ENCODE results near the gene CPNE4. TPM values are rescaled to one million over a fixed set of nuclear protein-coding genes. Genes with fewer than 3 reads are reported as not detected.

Gene CPNE4
- total RNA-seq, 1 experiment from 2014 or later, result 5.7 TPM

DNA sequence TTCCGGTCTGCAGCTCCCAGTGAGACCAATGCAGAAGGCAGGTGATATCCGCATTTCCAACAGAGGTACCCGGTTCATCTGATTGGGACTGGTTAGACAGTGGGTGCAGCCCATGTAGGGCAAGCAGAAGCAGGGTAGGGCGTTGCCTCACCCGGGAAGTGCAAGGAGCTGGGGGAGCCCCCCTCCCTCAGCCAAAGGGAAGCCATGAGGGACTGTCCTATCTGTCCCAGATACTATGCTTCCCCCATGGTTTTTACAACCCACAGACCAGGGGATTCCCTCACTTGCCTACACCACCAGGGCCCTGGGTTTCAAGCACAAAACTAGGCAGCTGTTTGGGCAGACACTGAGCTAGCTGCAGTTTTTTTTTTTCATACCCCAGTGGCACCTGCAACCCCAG lies 71.8 kb downstream of the CPNE4 start:
- intact Hi-C loops (cut with micrococcal nuclease; ENCODE audit: unreplicated experiment), result no loop called here
- CTCF ChIA-PET, result no interaction called here
- Histone ChIP-seq H3K4me3 (ENCODE audit: low read depth, low read length, poor library complexity, severe bottlenecking) (no peak overlapping the region), H3K36me3 (ENCODE audit: insufficient read depth, low read length, poor library complexity, severe bottlenecking) (no peaks in the 10 kb centered on the region), H3K27me3 (replicated peaks; ENCODE audit: insufficient read depth, low read depth, low read length, poor library complexity) (no peaks in the 10 kb centered on the region), H3K27ac (ENCODE audit: low read depth, low read length, poor library complexity, severe bottlenecking) (no peak overlapping the region), H3K4me1 (ENCODE audit: insufficient read depth, low read length, poor library complexity, severe bottlenecking) (no peaks in the 10 kb centered on the region), H3K9me3 (ENCODE audit: low read depth, low read length, poor library complexity, severe bottlenecking) (no peaks in the 10 kb centered on the region)
- no peak for TF ChIP-seq EZH2 (IDR thresholded peaks at IDR 0.05; ENCODE audit: borderline replicate concordance, low read depth, low read length, poor library complexity, severe bottlenecking)
- TF ChIP-seq, protein P1, sequence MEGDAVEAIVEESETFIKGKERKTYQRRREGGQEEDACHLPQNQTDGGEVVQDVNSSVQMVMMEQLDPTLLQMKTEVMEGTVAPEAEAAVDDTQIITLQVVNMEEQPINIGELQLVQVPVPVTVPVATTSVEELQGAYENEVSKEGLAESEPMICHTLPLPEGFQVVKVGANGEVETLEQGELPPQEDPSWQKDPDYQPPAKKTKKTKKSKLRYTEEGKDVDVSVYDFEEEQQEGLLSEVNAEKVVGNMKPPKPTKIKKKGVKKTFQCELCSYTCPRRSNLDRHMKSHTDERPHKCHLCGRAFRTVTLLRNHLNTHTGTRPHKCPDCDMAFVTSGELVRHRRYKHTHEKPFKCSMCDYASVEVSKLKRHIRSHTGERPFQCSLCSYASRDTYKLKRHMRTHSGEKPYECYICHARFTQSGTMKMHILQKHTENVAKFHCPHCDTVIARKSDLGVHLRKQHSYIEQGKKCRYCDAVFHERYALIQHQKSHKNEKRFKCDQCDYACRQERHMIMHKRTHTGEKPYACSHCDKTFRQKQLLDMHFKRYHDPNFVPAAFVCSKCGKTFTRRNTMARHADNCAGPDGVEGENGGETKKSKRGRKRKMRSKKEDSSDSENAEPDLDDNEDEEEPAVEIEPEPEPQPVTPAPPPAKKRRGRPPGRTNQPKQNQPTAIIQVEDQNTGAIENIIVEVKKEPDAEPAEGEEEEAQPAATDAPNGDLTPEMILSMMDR (conservative IDR thresholded peaks at IDR 0.05; ENCODE audit: low read depth, low read length), result no peak
- no peak for DNase-seq (ENCODE audit: low spot score)
- POLR2A ChIA-PET (ENCODE audit: low non-redundant PET), result no interaction called here
- BruUV-seq (replicated peaks), result no TSS peak

DNA sequence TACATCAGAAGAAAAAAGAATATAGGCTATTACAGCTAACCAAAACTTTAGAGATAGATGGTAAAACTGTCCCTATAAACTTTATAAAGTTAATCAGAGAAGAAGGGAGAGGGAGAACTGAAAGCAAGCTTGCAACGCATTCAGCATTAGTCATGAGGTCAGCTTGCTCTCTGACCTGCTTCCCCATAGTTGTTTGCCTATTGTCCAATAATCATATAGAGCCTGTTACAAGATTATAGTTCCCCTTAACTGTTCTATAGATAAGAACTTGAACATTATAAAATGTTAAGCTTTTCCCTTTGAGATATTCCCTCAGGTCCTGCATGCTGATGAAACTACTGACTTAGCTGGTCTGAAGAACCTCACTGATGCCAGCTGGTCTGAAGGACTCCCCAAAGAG lies 74.5 kb downstream of the CPNE4 start:
- H3K4me1 ChIP-seq (ENCODE audit: insufficient read depth, low read length, poor library complexity, severe bottlenecking), result no peaks in the 10 kb centered on the region
- no peaks in the 10 kb centered on the region for H3K27me3 ChIP-seq (replicated peaks; ENCODE audit: insufficient read depth, low read depth, low read length, poor library complexity)
- BruUV-seq (replicated peaks), result no TSS peak
- DNase-seq (ENCODE audit: low spot score), result no peak
- CTCF ChIA-PET, result no interaction called here
- no peak for TF ChIP-seq EZH2 (IDR thresholded peaks at IDR 0.05; ENCODE audit: borderline replicate concordance, low read depth, low read length, poor library complexity, severe bottlenecking)
- TF ChIP-seq, protein P1 (conservative IDR thresholded peaks at IDR 0.05; ENCODE audit: low read depth, low read length), result no peak
- no peaks in the 10 kb centered on the region for H3K9me3 ChIP-seq (ENCODE audit: low read depth, low read length, poor library complexity, severe bottlenecking)
- POLR2A ChIA-PET (ENCODE audit: low non-redundant PET), result no interaction called here
- no peak overlapping the region for H3K27ac ChIP-seq (ENCODE audit: low read depth, low read length, poor library complexity, severe bottlenecking)
- intact Hi-C loops (cut with micrococcal nuclease; ENCODE audit: unreplicated experiment), result no loop called here
- no peaks in the 10 kb centered on the region for H3K36me3 ChIP-seq (ENCODE audit: insufficient read depth, low read length, poor library complexity, severe bottlenecking)
- no peak overlapping the region for H3K4me3 ChIP-seq (ENCODE audit: low read depth, low read length, poor library complexity, severe bottlenecking)

DNA sequence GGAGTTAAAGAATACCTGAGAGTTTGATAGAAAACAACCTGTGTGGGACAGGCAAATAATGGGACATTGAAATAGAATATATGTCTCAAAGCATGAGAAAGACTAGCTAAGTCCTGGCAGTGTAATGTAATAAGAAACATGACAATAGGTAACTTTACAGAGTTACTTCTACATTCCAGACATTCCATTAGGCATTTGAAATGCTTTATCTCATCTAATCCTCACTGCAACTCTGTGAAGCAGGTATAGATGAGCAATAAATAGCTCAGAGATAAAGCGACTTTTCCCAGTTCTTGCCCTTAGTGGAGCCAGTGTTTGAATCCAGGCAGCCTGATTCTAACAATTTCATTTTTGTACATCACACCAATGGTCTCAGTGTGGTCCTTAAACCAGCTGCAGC lies 76.8 kb downstream of the CPNE4 start:
- intact Hi-C loops (cut with micrococcal nuclease; ENCODE audit: unreplicated experiment), result no loop called here
- no peaks in the 10 kb centered on the region for H3K27me3 ChIP-seq (replicated peaks; ENCODE audit: insufficient read depth, low read depth, low read length, poor library complexity)
- H3K36me3 ChIP-seq (ENCODE audit: insufficient read depth, low read length, poor library complexity, severe bottlenecking), result no peaks in the 10 kb centered on the region
- no peak for DNase-seq (ENCODE audit: low spot score)
- ChIA-PET CTCF (no interaction called here), POLR2A (ENCODE audit: low non-redundant PET) (no interaction called here)
- BruUV-seq (replicated peaks), result no TSS peak
- H3K4me1 ChIP-seq (ENCODE audit: insufficient read depth, low read length, poor library complexity, severe bottlenecking), result no peaks in the 10 kb centered on the region
- H3K4me3 ChIP-seq (ENCODE audit: low read depth, low read length, poor library complexity, severe bottlenecking), result no peak overlapping the region
- no peak overlapping the region for H3K27ac ChIP-seq (ENCODE audit: low read depth, low read length, poor library complexity, severe bottlenecking)
- TF ChIP-seq, protein P1 (conservative IDR thresholded peaks at IDR 0.05; ENCODE audit: low read depth, low read length), result no peak
- no peak for TF ChIP-seq EZH2 (IDR thresholded peaks at IDR 0.05; ENCODE audit: borderline replicate concordance, low read depth, low read length, poor library complexity, severe bottlenecking)
- no peaks in the 10 kb centered on the region for H3K9me3 ChIP-seq (ENCODE audit: low read depth, low read length, poor library complexity, severe bottlenecking)

Measured in A673 (cell line).